Measurements from ENCODE around the gene SNX25. TPM values are rescaled to one million over a fixed set of nuclear protein-coding genes. Genes with fewer than 3 reads are reported as not detected.

Gene SNX25
- total RNA-seq, 1 donor from 2014 or later = 13.9 TPM

GRCh38 chr4:185182239-185182638 lies 27.2 kb upstream of the SNX25 start:
- Mint-ChIP-seq H3K4me3 (ENCODE audit: low read depth) (no peak overlapping the region), H3K27ac (no peak overlapping the region)

GRCh38 chr4:185183622-185184281 lies 25.6 kb upstream of the SNX25 start:
- DNase-seq (ENCODE audit: low spot score, unreplicated experiment) = peak; percentile 27
- peak; percentile 76 for TF ChIP-seq CTCF (IDR thresholded peaks at IDR 0.05; ENCODE audit: unreplicated experiment)
- H3K9me3 Mint-ChIP-seq (ENCODE audit: low read depth) = no peaks in the 10 kb centered on the region
- H3K27me3 Mint-ChIP-seq = no peaks in the 10 kb centered on the region
- no peak overlapping the region for H3K27ac Mint-ChIP-seq
- H3K4me1 Mint-ChIP-seq (ENCODE audit: low read depth) = peaks cover 3% of the 10 kb centered on the region
- H3K36me3 Mint-ChIP-seq (ENCODE audit: insufficient read depth) = peaks cover 4% of the 10 kb centered on the region
- no peak overlapping the region for H3K4me3 Mint-ChIP-seq (ENCODE audit: low read depth)

More at GRCh38 chr4:185182239-185182638, 27.2 kb upstream of the SNX25 start:
- no peak for DNase-seq (ENCODE audit: low spot score, unreplicated experiment)
- Mint-ChIP-seq H3K36me3 (ENCODE audit: insufficient read depth) (peaks cover 1% of the 10 kb centered on the region), H3K9me3 (ENCODE audit: low read depth) (no peaks in the 10 kb centered on the region), H3K27me3 (no peaks in the 10 kb centered on the region), H3K4me1 (ENCODE audit: low read depth) (no peaks in the 10 kb centered on the region)
- no peak for TF ChIP-seq CTCF (IDR thresholded peaks at IDR 0.05; ENCODE audit: unreplicated experiment)

- H3K36me3 Mint-ChIP-seq (ENCODE audit: insufficient read depth) = peaks cover 14% of the 10 kb centered on the region
- TF ChIP-seq CTCF (IDR thresholded peaks at IDR 0.05; ENCODE audit: unreplicated experiment) = no peak
- H3K9me3 Mint-ChIP-seq (ENCODE audit: low read depth) = no peaks in the 10 kb centered on the region
- no peak overlapping the region for H3K27ac Mint-ChIP-seq
- H3K4me3 Mint-ChIP-seq (ENCODE audit: low read depth) = no peak overlapping the region
- H3K4me1 Mint-ChIP-seq (ENCODE audit: low read depth) = peaks cover 5% of the 10 kb centered on the region
- no peak for DNase-seq (ENCODE audit: low spot score, unreplicated experiment)
- no peaks in the 10 kb centered on the region for H3K27me3 Mint-ChIP-seq
Measured at GRCh38 chr4:185186769-185187168, 22.6 kb upstream of the SNX25 start.

GRCh38 chr4:185189606-185190305 lies 19.6 kb upstream of the SNX25 start:
- peaks cover 15% of the 10 kb centered on the region for H3K36me3 Mint-ChIP-seq (ENCODE audit: insufficient read depth)
- peaks cover 5% of the 10 kb centered on the region for H3K4me1 Mint-ChIP-seq (ENCODE audit: low read depth)
- H3K4me3 Mint-ChIP-seq (ENCODE audit: low read depth) = no peak overlapping the region
- no peaks in the 10 kb centered on the region for H3K27me3 Mint-ChIP-seq
- no peak for DNase-seq (ENCODE audit: low spot score, unreplicated experiment)
- TF ChIP-seq CTCF (IDR thresholded peaks at IDR 0.05; ENCODE audit: unreplicated experiment) = no peak
- H3K27ac Mint-ChIP-seq = no peak overlapping the region
- no peaks in the 10 kb centered on the region for H3K9me3 Mint-ChIP-seq (ENCODE audit: low read depth)

- Mint-ChIP-seq H3K27me3 (no peaks in the 10 kb centered on the region), H3K9me3 (ENCODE audit: low read depth) (no peaks in the 10 kb centered on the region), H3K4me3 (ENCODE audit: low read depth) (no peak overlapping the region), H3K4me1 (ENCODE audit: low read depth) (peaks cover 5% of the 10 kb centered on the region), H3K36me3 (ENCODE audit: insufficient read depth) (peaks cover 15% of the 10 kb centered on the region), H3K27ac (no peak overlapping the region)
- no peak for DNase-seq (ENCODE audit: low spot score, unreplicated experiment)
- no peak for TF ChIP-seq CTCF (IDR thresholded peaks at IDR 0.05; ENCODE audit: unreplicated experiment)
Measured at GRCh38 chr4:185190306-185190856, 19.0 kb upstream of the SNX25 start.

Data from progenitor cell of endocrine pancreas (in vitro differentiated cells).